Mesenteric fat pad (tissue), 1 donor: ENCODE data around the gene CHD9. TPM values are rescaled to one million over a fixed set of nuclear protein-coding genes. Genes with fewer than 3 reads are reported as not detected.
A peak's percentile ranks its signal among the peaks of the same experiment; 100 is the strongest.
"Not testable (repeated sequence)": the region's sequence is repeated elsewhere in the genome, so short reads cannot be mapped to it uniquely, and the experiment has no call there.

Source experiments
- DNase-seq: peaks from one replicate; pipeline ENCODE4 v3.0.0-alpha.2; 2020; ENCODE audit warnings: low spot score
- total RNA-seq: library from RNA; stranded (reverse); fragmentation: NEBNext Ultra II Directional; extraction: Animal tissue kit (Norgen Biotek cat#: 25700); gene quantifications from one replicate; pipeline ENCODE4 v1.2.1, GENCODE V29; 2021
- donor health status: DM: yes; HTN: yes; CAD: no.

CHD9 gene
- total RNA-seq, 1 donor from 2014 or later, result 100 TPM

DNA sequence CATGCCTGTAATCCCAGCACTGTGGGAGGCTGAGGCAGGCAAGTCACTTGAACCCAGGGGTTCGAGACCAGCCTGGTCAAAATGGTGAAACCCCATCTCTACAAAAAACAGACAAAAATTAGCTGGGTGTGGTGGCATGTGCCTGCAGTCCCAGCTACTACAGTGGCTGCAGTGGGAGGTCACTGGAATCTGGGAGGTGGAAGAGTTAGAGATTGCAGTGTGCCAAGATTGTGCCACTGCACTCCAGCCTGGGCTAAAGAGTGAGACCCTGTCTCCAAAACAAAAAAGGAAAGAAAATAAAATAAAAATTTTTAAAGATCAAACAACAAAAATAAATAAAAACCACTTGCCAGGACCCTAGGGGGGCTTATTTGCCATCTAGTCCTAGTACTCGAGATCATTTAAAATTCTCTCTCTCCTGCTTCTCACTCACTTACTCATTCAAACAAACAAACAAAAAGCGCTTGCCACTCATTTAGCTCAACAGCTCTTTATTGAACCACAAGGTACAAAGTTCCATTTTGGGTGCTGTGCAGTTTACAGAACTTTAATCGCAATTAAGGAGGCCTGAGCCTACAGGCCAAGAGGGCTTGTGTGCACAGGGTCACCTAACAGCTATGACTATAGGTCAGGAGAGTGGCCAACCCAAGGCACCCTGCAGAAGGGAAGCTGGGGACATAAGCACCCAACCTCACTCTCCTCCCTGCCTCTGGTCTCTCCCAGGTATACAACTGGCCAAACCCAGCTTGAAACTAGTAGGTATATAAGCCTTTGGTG, 6.5 kb upstream of the CHD9 start:
- DNase-seq, result no peak

DNA sequence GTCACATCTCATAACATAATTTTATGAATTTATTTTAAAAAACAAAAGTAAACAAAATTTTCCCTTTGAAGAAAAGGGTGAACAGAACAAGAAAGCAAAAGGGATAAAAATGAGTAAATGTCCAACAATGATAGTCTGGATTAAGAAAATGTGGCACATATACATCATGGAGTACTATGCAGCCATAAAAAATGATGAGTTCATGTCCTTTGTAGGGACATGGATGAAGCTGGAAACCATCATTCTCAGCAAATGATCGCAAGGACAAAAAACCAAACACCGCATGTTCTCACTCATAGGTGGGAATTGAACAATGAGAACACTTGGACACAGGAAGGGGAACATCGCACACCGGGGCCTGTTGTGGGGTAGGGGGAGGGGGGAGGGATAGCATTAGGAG, 3.5 kb upstream of the CHD9 start:
- DNase-seq, result not testable (repeated sequence)

DNA sequence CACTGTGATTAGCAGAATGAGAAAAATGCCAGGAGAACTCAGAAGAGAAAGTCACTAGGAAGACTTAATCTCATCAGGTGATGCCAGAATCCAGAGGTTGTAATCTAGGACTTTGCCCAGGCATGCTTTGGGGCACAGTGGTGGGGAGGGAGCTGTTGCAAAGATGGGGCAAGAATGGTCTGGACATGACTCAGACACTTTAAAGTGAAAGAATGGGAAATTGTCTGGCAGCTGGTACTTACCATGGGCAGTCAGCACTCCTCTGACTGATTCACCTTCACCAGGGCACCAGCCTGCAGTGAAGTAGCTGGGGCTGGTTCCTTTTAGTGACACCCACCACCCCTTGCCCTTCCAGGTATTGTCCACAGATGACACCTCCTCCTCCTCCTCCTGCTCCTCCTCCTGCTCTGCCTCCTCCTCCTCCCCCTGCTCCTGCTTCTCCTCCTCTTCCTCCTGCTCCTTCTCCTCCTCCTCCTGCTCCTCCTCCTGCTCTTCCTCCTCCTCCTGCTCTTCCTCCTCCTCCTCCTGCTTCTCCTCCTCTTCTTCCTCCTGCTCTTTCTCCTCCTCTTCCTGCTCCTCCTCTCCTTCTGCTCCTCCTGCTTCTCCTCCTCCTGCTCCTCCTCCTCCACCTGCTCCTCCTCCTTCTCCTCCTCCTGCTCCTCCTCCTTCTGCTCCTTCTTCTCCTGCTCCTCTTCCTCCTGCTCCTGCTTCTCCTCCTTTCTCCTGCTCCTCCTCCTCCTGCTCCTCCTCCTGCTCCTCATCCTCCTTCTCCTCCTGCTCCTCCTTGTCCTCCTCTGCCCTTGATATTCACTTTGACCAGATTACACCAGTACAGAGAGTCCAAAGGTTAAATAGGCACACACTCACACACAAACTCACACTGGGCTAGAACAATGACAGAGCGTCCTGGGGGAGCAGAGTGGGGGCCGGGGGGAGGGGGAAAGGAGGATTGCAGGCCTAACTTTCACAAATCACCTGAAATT, 2.0 kb upstream of the CHD9 start, which contains the start of gene CHD9NB:
Gene CHD9NB, minus strand, starts transcription at position 379 of the 983 bp plus-strand sequence. CDS start 8,739 bp downstream, outside the sequence.
- peak; percentile 2 for DNase-seq

DNA sequence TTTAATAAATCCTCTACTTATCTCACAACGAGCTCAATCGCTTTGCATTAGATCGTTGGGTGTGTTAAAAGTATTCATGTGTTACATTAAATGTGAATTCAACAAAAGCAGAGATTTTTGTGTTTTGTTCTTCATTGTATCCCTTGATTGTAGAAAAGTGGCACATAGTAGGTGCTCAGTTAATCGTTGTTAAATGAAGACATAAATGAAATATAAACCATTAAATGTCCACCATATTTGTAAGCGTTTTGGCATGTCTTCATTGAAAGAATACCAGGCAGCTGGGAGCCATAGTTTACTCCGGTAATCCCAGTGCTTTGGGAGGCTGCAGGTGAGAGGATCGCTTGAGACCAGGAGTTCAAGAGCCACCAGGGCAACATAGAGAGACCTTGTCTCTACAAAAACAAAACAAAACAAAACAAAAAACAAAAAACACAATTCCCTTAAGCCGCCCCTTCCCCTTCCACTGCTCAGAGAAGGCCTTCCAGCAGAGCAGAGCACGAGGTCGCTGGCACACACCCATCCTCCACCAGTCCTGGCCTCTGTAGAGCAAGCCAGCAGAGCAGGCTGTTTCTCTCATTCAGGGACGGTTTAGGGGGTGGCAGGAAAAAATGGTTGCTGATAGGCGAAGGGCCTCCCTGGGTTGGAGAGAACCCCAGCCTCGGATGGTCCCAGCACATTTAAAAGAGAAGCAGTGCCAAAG, 673 bp upstream of the CHD9 start:
- DNase-seq, result no peak

DNA sequence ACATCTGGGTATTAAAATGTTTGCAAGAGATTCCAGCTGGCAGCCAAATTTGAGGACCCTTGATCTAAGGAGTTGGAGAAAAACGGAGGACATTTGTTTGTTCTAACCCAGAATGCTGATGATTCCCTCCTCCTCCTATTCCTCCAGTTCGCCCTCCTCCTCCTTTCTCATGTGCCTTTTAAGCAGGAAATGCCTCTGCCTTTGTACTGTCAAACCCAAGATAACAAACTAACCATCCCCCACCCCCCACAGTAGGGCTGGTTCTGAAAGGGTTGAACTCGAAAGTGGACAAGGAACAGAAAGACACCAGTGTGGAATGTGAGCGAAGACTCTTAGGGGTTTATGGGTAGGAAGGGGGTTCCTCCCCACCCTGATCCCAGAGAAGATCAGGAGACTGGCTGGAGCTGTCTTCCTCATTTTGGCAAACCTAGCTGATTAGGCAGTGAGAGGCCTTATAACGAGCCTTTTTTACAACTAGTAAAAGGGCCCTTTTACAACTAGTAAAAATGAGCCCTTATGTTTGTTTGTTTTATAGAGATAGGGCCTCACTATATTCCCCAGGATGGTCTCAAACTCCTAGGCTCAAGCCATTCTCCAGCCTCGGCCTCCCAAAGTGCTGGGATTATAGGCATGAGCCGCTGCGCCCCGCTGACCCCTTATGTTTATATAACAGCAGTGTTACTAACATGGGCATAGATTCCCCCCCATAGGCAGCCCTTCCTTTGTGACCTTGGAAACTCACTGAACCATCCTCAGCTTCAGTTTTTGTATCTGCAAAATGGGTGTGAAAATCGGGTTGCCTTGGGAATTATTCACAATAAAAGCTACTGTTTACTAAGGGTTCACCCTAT, 975 bp downstream of the CHD9 start:
- DNase-seq, result peak; percentile 53

DNA sequence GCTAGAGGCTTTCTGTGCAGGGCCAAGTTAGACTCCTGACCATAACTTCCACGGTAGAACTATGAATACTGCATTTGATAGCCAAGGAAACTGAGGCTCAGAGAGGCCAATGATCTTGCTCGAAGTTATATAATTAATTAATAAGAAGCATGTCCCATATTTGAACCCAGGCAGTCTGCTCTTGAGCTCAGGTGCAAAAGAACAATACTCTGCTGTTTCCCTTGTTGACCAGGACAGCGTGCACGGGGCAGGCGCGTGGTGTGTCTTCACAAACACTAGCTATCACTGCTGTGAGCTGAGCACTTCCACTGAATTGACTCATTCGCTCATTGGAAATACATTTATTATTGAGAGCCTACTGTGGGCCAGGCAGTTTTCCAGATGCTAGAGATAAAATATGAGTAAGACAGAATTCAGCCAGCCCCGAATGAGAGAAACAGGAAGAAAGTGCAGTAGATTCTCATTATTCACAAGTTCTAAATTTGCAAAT, 1.6 kb downstream of the CHD9 start:
- DNase-seq, result peak; percentile 88

DNA sequence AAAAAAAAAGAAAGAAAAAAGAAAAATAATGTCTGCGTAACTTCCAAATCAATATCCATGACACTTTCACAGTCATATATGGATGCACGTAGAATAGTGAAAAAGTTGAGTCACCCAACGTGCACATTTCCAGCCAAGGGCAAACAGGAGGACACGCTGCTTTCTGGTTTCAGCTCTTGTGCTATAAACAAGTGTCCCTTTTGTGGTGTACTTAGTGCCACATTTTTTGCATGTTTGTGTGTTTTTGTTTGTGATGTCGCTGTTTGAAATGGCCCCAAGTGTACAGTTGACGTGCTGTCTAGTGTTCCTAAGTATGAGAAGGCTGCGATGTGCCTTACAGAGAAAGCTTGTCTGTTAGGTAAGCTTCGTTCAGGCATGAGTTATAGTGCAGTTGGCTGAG, 2.9 kb downstream of the CHD9 start:
- peak; percentile 3 for DNase-seq

DNA sequence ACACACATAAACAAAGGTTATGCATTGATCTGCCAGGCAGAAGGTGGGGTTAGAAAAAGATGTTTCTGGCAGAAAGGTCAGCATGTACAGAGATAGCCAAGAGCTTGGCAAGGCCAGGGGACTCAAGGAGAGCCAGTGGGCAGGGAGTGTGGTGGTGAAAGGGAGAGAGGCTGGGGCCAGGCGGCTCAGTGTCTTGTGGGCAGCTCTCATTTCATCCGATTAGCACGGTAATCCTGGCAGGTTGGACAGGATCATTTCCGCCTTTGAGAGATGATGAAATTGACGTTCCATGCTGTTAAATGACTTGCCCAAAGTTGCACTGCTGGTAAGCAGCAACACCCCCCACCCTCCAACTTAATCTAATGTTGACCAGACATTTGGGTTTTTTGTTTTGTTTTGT, 3.6 kb downstream of the CHD9 start:
- DNase-seq, result peak; percentile 45

DNA sequence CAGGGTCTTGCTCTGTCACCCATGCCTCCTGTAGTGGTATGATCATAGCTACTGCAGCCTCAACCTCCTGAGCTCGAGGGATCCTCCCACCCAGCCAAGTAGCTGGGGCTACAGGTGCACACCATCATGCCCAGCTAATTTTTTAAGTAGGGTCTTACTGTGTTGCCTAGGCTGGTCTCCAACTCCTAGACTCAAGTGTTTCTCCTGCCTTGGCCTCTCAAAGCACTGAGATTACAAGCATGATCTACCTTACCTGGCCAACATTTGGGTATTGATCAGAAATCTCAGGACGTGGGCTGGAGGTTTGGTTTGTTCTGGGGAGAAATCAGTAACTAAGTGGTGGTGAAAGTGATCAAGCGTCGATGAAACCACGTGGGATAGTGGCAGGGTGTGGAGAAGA, 4.1 kb downstream of the CHD9 start:
- DNase-seq, result peak; percentile 26

DNA sequence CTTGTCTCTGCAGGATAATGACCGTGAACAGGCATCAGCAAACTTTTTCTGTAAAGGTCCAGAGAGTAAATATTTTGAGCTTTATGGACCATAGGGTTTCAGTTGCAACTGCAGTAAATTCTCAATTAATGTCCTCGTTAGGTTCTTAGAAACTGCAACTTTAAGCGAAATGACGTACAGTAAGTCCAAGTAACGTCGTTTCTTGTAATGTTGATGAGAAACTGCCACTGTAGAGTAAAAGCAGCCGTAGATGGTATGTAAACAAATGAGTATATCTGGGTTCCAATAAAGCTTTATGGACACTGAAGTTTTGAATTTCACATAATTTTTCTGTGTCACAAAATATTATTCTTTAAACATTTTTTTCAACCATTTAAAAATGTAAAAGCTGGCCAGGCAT, 4.9 kb downstream of the CHD9 start:
- no peak for DNase-seq

DNA sequence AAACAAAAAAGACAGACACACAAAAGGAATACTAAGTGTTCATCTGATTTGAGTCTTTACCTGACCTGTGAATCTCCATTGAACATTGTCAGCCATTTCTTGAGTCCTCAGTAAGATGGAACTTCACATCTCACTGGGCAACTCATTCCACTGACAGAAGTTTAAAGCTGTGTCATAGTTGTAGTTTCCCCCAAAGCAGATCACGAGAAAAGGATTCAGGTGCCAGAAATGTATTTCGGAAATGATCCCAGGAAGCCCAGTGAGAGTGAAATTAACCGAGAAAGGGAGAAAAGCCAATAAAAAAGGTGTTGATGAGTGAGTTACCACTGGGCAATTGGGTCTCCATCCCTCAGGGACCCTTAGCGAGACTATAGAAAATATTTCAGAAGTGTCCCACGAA, 6.5 kb downstream of the CHD9 start:
- no peak for DNase-seq

DNA sequence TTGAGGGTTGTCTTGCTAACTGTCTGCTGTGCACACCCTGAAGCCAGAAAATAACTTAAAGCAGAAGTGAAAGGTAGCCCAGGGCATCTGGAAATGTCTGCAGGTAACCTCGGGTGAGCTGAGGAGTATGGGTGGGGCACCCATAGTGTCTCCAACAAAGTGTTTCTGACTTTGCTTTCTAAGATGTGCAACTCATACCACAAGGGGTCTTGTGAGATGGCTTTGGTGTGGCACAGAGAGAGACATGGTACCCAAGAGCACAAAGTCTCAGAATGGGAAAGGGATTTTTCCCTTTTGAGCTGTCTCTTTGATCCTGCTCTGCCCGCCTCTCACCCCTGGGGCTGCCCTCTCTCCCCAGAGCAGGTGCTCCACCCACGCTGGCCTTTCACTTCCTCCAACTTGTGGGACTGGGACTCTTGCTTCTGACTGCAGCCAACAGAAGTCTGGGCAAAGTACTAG, 6.9 kb downstream of the CHD9 start:
- DNase-seq, result peak; percentile 85

DNA sequence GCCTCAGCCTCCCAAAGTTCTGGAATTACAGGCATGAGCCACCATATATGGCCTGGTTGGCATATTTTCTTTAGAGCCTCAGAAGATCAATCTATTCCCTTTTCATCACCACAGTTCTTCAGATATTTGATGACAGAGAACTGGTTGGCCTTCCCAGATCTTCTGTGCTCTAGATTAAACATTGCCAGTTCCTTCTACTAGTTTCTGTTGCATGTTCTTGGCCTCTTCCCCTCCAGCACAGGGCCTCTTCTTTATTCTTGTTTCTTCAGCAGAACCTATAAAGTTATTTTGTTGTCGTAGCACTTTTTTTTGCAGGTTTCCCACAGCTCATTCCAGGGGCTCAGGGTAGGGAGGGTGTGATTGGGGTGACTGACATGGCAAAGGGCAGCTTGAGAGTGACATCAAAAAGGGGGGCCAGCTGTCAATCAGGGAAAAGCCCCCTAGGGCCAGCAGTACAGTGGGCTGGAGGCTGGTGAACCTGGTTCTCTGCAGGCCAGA, 9.3 kb downstream of the CHD9 start:
- DNase-seq, result peak; percentile 33

DNA sequence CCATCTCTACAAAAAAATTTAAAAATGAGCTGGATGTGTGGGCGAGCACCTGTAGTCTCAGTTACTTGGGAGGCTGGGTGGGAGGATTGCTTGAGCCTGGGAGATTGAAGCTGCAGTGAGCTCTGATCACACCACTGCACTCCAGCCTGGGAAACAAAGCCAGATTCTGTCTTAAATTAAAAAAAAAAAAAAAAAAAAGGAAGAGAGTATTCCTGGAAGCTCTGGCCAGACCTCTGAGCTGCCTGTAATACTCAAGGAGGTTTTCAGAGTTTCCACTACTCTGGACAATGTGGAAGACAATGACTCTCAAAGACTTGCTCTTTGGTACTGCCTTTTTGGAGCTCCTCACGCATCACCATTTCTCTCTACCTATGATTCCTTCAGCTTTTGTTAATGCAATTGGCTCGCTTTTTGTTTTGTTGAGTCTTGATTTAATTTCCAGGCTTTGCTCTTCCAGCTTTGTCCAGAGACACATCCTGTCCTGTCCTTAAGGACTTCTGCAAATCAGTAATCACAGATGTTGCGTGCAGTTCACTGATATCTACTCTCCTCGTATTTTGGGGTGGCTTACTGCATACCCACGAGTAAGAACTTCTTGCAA, 10.8 kb downstream of the CHD9 start:
- peak; percentile 6 for DNase-seq

DNA sequence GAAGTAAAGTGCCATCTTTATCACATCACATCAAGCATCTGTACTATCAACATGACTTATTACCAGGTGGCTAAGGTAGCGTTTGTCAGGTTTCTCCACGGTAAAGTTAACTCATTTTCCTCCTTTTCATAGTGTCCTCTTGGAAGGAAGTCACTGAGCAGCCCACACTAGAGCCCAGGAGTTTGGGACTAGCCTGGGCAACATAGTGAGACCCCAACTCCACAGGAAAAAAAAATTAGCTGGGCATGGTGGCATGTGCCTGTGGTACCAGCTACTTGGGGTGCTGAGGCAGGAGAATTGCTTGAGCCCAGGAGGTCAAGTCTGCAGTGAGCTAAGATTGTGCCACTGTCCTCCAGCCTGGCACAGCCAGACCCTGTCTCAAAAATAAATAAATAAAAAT, 12.9 kb downstream of the CHD9 start:
- no peak for DNase-seq

DNA sequence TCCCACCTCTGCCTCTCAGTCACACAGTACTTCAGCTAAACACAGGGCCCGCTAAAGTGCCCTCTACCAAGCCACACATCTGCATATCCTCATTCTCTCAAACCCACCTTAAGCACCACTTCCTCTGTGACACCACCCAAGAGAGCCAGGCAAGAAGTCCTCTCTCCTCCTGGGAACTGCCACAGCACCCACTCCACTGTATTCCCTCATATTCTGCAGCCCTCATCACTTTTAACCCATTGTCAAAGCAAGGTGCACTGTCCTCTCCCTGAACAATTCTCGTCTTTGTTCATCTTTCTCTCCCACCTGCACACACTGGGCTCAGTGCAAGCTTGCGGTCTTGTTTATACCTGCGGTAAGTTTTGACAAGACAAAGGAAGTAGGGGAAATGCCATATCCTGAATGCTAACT, 13.6 kb downstream of the CHD9 start:
- no peak for DNase-seq

DNA sequence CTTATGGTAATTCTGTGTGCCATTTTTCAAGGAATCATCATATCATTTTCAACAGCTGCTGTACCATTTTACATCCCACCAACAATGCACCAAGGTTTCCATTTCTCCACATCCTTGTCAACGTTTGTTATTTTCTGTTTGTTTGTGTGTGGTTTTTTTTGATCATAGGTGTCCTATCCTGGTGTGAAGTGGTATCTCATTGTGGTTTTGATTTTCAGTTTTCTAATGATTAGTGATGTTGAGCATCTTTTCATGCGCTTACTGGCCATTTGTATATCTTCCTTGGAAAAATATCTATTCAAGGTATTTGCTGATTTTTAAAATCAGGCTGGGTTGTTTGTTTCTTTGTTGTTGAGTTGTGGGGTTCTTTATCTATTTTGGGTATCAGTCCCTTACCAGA, 15.0 kb downstream of the CHD9 start:
- DNase-seq, result no peak

DNA sequence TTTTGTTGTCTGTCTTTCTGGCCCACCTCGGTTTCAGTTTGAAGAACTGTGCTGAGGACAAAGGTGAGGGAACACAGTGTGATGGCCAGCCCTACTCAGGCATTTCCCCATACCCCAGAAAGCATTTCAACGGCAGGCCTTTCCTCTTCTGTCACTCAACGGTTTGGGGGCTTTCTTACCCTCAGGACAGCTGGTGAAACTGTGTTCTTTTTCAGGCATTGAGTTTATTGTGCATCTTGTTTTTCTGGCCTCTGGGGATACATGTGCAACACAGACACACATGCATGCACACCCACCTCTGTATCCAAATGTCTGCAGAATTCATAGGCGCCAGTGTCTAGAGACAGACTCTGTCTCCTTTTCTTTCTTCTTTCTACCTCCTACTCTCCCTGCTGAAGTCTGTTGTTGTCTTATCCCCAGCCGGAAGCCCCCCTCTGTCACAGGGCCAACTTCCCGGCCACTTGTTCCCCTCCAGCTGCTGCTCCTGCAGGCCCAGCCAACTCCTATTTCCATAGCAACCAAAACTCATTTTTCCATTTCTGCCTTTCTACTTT, 17.0 kb downstream of the CHD9 start:
- peak; percentile 12 for DNase-seq

DNA sequence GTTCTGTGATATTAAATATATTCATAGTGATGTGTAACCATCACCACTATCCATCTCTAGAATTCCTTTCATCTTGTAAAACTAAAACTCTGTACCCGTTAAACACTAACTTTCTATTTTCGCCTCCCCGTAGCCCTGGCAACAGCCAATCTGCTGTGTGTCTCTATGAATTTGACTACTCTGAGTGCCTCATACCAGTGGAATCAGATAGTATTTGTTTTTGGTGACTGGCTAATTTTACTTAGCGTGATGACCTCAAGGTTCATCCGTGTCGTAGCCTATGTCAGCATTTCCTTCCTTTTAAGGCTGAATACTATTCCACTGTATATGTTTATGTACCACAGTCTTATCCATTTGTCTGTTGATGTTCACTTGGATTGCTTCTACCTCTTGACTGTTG, 18.2 kb downstream of the CHD9 start:
- DNase-seq, result peak; percentile 28
